Activated CD4-positive, alpha-beta T cell treated with anti-CD3 and anti-CD28 coated beads, Interleukin-2, amount 50 U/mL, for 16 hours (primary cell): ENCODE measurements around the gene ZNF217.
A peak's percentile ranks its signal among the peaks of the same experiment; 100 is the strongest.
"Not testable (repeated sequence)": the region's sequence is repeated elsewhere in the genome, so short reads cannot be mapped to it uniquely, and the experiment has no call there.

Experiments
- DNase-seq: peaks from one replicate; pipeline ENCODE4 v3.0.0-alpha.2; 2020

Gene ZNF217

DNA sequence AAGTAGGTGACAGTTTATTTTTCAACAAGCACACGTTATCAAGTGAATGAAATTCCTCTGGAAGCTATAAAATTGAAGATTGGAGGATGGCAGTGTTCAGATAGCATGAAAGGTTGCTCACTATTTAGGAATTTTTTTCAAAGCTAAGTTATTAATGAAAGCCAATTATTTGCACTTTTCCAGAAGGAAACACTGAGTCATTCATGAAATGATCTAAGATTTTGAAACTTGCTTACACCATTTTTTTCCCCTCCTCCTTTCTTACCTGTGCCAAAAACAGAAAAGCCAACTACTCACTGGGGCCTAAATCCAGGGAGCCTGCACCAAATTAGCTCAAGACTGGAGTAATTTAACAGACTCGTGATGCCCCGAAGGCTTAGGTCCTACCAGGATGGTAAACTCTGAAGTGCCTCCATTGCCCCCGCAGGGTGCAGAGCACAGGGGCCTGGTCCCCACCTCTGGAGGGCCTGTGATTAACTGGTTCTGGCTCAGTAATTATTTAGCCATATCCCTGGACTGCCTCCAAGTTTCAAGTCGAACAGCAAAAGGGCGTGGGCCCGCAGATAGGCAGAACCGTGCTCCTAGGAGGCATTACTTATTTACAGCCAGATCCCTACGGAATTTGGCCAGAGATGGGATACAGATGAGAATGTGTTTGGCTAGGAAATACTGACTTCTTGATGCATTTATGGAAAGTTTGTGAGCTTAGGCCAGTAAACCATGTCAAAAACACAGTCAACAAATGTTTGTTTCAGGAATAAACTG, 28.0 kb upstream of the ZNF217 start:
- DNase-seq = peak; percentile 51

DNA sequence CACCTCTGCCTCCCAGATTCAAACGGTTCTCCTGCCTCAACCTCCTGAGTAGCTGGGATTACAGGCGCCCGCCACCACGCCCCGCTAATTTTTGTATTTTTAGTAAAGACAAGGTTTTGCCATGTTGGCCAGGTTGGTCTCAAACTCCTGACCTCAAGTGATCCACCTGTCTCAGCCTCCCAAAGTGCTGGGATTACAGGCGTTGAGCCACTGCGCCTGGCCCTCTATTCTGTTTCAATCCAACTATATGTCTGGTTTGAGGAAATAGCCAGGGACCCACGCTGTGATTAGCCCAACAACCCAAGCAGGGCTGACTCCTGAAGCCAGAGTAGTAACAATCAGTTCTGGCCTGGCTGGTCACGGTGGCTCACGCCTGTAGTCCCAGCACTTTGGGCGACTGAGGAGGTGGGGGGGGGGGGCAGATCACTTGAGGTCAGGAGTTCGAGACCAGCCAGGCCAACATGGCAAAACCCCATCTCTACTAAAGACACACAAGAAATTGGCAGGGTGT, 24.9 kb upstream of the ZNF217 start:
- not testable (repeated sequence) for DNase-seq

DNA sequence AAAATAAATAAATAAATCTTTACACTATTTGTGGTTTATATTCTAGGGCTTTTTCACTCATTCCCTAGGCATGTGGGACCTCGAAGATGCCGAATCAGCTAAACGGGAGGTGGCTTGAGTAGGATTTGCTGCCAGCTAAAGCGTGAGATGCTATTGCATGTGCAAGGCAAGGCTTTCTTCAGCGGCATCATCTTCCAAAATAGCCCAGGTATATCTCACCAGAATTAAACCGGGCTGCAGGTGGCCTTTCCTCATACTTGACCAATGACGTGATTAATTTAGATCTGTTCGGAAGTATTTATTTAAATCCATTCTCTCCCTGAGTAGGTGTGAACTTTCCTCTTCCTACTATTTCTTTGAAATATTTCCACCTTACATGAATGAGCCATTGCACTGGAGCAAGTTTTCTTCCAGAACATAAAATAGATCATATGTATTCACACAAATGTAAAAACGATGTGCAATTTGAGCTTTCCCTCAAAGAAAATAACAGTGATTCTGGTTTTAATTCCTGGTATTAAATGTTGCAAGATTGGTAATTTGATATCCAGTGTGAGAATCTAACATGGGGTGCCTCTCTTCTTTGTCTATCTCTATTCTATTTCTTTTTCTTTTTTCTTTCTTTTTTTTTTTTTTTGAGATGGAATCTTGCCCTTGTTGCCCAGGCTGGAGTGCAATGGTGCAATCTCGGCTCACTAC, 24.3 kb upstream of the ZNF217 start:
- DNase-seq = no peak

DNA sequence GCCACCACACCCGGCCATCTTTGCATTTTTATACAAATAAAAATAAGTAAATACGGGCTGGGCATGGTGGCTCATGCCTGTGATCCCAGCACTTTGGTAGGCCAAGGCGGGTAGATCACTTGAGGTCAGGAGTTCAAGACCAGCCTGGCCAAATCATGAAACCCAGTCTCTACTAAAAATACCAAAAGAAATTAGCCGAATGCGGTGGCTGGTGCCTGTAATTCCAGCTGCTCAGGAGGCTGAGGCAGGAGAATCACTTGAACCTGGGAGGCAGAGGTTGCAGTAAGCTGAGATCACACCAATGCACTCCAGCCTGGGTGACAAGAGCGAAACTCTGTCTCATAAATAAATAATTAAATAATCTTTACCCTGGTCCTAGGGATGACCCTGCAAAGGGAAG, 22.9 kb upstream of the ZNF217 start:
- DNase-seq = not testable (repeated sequence)

DNA sequence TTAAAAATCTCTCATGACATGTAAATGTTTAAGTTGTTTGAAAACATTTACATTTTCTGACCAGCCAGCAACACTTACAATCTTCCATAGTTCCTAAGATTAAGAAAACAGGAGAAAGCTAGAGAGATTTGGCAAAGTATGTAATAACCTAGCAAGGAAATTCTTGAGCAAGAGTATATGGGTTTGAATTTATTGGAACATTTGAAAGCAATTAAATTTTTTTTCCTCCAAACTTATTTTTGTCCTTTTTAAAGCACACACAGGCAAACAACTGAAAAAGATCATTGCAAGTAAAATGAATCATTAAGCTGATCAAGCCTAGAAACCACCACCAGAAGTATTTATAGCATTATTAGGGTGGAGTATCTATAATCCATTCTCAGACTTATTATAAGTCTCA, 20.1 kb upstream of the ZNF217 start:
- DNase-seq = no peak

DNA sequence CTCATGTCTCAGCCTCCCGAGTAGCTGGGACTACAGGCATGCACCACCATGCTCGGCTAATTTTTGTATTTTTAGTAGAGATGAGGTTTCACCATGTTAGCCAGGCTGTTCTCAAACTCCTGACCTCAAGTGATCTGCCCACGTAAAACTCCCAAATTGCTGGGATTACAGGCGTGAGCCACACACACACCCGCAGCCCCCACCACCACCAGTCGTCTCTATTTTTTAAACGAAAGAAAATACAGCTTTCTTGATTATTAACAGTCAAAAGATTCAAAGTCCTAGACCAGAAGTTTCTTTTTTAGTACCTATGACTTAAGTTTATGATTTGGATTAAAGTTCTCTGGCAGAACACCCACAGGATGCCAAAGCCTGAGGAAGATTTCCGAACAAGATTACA, 18.6 kb upstream of the ZNF217 start:
- not testable (repeated sequence) for DNase-seq

DNA sequence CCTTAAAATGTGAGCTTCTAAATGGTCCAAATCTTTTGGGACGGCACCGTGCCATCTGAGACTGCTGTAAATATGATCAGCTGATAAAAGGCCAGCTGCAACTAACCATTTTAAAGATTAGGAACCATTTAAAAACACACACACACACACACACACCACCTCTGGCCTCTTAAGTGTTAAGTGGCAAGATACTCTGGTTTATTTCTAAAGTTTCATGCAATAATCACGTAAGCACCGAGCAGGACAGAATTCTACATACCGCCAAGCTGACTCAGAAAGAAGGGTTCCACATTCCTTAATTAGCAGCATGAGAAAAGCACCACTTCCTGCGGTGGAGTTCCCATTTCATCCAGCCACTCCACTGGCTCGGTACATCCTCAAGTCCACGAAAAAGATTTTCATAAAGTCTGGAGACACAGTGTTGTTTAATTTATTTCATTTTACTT, 17.8 kb upstream of the ZNF217 start:
- DNase-seq = no peak

DNA sequence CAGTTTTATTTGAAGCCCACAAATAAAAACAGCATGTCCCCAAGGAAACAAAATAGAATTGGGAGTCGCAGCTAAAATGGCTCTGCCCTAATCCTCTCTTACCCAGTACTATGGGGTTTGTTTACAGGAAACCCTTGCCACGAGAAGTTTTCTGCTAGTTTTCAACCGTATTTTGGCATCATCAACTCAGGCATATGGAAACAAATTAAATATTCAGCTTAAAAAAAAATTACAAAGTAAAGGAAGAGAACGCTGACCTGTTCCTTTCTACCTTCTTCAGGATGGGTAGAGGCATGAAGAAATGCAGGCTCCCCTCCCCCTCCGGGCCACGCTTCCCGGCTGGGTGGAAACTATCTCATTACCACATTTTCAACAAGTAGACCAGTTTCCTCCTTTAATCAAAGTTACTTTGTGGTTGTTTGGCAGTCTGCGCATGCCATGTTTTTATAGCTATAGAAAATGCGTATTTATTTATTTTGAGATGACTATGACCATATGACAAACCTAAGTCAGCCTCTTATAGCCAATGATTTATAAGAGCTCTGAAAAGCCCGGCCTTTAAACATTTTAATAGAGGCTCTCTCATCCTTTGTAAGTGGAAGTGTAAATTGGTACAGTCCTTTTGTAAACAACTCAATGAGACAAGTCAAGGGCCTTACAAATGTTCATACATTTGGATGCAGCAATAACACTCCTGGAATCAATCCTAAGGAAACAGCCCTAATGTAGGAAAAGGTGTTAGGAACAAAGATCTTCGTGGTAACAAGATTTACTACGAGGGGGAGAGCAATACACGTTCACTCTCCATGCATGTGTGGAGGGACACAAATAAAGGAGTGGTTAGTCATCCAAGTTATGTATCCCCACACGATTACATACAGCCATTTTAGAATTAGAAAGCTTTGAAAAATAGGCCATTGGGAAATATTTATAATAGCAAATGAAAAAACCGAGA, 16.1 kb upstream of the ZNF217 start:
- DNase-seq = peak; percentile 83

DNA sequence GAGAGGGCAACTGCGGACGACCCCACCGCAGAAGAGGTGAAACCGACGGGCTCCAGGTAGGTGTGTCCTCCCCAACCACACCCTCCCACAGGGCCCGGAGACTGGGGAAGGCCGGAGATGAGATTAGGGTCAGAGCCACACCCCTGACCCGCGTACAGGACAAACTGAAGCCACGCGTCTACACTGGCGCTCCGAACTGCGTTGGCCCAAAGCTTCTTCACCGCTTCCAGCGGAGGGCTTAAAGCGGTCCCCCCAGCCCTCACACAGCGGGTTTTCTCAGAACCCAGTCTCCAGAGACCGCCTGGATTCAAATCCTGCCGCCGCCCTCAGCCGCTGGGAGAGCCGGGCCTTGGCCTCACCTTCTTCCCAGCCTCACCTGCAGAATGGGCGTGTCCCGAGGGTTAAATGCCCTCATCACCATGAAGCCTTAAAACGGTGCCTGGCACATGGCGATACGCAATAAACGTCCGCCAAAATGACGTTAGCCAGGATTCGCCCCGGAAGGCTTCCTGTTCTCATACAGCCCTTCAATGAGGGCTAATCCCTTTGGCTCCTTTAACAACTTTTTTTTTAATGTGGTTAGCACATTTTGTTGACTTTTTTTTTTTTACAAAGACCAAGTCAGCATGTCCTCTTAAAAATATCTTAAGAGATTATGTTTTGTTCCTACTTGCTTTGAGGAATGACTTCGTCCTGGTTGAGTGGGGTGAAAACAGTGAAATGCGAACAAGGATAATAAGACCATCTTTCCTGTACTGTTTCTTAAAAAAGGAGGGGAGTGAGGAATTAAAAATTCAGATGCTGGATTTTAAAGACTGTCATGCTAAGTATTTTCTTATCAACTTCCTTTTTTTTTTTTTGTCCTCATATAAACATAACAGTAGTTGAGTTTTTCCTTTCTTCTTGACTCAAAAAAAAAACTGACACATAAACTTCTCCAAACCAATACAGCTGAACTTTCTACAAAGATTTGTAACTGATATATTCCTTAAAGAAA, 15.1 kb upstream of the ZNF217 start:
- no peak for DNase-seq

DNA sequence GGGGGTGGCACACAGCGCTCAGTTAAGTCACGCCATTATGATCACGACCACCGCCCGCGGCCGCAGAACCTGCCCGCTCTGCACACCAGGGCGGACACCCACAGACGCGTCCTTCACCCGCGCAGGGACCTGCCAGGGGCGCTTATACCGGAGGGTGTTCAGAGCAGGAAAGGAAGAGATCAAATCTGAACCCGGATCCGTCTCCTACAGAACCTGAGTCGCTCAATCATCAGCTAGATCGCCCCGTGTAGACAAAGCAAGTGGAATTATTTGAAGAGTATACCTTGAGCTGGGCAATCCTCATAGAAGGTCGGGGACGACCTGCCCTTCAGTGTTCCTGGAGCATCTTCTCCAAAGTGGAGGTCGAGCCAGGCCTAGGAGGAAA, 14.4 kb upstream of the ZNF217 start:
- DNase-seq = no peak

DNA sequence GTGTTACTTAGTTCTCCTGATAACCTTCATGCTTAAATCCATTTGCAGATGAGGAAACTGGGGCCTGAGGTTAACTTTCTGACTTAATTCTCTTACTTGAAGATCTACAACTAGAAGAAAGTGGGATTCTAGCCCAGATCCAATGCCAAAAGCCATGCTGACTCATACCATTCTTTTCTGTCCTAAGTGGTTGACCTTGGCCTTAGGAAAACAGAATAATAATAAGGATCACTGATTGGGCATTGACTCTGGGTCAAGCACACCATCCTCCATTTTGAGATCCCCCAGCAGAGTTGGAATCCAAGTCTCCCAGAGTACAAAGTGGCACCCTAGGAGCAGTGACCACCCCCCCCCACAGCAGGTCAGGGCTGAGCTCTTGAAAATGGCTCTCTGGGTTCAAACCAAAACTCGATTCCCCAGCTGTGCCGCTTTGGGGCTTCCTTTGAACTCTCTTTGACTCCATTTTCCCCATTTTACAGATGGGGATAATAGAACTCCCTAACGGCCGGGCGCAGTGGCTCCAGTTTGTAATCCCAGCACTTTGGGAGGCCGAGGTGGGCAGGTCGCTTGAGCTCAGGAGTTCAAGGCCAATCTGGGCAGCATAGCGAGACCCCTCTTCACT, 12.8 kb upstream of the ZNF217 start:
- no peak for DNase-seq

DNA sequence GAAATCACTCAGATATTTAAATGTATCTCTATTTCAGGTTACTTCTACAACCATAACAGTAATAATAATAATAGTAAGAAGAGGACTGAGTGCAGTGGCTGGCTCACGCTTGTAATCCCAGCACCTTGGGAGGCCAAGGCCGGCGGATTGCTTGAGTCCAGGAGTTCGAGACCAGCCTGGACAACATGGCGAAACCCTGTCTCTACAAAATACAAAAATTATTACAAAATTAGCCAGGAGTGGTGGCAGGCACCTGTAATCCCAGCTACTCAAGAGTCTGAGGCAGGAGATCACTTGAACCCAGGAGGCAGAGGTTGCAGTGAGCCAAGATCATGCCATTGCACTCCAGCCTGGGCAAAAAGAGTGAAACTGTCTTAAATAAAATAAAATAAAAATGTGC, 11.8 kb upstream of the ZNF217 start:
- not testable (repeated sequence) for DNase-seq

DNA sequence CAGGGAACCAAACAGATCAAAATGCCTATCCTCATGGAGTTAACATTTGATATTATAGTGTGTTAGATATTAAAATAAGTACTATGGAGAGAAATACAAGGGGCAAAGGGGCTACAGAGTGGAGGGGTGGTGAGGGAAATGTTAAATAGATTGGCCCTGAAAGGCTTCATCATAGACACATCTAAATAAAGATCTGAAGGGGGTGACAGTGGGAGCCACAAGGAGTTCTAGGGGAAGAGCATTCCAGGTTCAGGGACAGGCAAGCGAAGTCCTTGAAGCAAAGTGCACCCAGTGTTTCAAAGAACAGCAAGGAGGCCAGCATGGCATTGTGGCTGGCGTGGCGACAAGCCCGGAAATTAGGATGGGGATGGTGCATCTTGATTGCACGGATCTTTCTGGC, 11.2 kb upstream of the ZNF217 start:
- not testable (repeated sequence) for DNase-seq

DNA sequence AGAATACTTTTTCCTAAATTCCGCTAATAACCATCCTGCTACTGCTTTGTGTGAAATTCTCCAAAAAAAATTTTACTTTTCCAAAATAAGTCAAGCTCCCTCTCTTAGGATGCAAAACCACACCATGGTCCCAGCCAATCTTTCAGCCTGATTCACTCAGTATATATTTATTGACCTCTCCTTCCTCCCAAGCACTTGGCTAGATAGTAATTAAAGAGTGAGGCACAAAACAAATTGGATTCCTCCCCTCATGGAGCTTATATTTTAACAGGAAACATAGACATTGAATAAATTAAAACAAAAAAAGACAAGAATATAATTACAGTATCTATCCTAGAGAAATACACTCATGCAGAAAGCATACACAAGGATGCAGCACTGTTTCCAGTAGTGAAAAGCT, 9.0 kb upstream of the ZNF217 start:
- no peak for DNase-seq

DNA sequence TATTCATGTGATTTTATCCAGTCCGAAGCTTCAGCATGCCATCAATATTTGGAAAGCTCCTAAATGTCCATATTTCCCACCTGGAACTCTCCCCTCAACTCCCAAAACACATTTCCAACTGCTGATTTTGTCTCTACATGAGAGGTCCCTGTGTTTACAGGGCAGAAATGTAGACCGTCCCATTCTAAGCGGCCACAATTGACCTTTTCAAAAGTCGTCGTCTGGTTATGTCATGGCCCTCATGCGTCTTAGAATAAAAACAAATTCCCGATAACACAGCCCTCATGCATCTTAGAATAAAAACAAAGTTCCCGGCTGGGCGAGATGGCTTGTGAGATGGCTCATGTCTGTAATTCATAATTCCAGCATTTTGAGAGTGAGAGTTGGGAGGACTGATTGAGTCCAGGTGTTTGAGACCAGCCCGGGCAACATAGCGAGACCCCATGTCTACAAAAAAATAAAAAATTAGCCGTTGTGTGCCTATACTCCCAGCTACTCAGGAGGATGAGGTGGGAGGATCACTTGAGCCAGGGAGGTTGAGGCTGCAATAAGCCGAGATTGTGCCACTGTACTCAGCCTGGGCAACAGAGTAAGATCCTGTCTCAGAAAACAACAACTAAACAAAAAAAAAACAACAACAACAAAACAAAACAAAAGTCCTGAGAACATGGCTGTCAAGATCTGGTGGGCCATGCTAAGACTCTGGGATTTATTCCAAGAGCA, 6.4 kb upstream of the ZNF217 start:
- DNase-seq = no peak

DNA sequence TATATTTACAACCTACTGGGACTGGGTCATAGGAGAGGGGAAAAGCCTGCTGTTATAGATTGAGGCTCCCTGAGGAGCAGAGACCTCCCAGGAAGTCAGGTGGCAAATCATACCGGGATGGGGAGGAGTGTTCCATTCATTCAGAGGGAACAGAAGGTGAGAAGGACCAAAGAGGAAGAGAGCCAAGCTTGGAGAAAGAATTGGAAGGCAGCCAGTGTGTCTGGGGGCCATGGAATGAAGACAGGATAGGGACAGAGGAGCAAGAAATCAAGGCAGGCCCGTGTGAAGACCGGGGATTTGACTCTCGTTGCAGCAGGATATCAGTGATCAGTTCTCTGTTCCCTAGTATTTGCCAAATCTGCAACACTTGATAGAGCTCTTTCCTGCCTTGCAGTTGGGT, 5.7 kb upstream of the ZNF217 start:
- no peak for DNase-seq

DNA sequence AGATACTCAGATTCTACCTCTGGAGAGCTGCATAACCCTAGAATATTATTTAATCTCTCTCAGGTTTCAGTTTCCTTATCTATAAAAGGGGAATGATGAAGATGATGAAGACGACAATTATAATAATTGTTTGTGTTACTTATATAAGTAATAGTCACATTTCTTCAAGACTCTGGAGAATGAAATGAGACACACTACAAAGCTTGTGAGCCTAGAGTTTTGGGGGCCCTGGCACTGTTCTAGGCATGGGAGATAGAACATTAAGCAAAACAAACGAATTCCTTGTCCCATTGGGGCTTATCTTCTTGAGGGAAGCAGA, 5.4 kb upstream of the ZNF217 start:
- no peak for DNase-seq

DNA sequence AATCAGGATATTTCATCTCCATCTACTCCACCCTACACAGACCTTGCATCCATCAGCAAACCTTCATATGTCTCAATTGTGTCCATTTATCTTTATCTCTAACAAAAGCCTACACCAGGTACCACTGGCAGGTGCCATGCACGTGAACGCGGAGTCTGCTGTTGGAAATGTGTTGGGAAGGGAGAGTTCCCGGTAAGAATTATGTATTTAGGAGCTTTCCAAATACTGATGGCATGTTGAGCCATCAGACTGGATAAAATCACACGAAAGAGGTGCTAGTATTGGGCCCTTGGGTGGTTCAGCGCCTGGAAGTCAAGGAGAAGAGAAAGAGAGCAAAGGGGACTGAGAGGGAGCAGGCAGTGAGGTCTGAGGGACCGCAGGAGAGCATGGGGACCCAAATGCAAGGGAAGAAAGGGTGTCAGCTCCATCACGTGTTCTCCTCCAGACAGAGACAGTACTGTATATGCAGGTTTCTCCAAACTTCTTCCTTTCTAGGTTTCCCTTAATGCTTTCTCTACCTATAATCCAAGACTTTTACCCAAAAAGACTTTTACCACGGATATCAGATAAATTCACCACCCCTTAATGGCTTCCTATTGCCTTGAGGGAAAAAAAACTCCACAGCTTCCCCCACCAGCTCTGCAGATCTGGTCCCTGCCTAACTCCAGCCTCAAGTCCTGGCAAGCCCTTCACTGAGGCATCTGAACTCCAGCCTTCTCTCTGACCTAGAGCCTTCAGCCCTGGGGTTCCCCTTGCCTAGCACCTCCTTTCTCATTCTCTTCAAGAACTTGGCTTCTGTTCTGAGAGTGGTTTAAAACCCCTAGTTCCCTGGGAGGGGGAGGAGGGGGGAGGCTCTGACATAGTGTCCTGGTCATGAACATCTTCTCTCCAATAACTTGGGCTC, 4.8 kb upstream of the ZNF217 start:
- DNase-seq = no peak

DNA sequence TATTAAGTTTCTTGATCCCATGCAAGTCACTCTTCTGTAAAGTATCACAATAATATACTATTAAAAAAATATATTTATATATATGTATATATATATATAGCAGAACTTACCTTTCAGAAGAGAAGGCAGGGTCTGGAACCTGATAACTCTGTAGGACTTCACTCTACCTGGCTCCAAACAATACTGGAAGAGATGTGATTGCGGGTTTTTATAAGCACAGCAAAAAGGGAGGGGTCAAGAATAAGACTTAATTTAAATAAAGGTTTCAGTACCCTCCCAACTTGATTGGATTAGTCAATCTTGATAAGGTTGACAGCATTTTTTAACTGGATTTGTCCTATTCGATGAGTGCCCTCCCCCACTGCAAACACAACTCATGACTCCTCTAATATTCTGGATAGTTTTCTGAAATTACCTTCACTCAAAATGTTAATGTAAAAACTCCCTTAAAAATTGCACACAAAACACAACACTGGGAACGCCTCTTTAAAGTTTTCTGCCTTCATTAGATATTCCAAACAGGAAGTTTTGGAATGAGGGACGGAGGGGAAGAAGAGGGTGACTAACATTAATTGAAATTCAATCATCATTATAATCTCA, 4.0 kb upstream of the ZNF217 start:
- no peak for DNase-seq
